22Rv1 (cell line): Measurements from ENCODE around the gene DZIP3.
"Not testable (repeated sequence)": the region's sequence is repeated elsewhere in the genome, so short reads cannot be mapped to it uniquely, and the experiment has no call there.

Experiments
- H3K27ac ChIP-seq: fragments of 450-650 bp; 2 replicates; pipeline ENCODE4 v1.5.1; 2017
- CTCF ChIP-seq: fragments of 450-650 bp; IDR thresholded peaks from 2 replicates; pipeline ENCODE4 v1.5.1; 2017; ENCODE audit warnings: mild to moderate bottlenecking
- ZFX ChIP-seq: fragments of 450-650 bp; IDR thresholded peaks from 2 replicates; pipeline ENCODE4 v1.6.1; 2017; ENCODE audit warnings: antibody characterized with exemption, borderline replicate concordance

DZIP3 gene

GRCh38 chr3:108620250-108620649 lies 30.7 kb downstream of the DZIP3 start:
- TF ChIP-seq ZFX (no peak), CTCF (no peak)
- no peak overlapping the region for H3K27ac ChIP-seq

- TF ChIP-seq ZFX = no peak
- TF ChIP-seq CTCF = no peak
- H3K27ac ChIP-seq = no peak overlapping the region
Measured at GRCh38 chr3:108623504-108623903, 34.0 kb downstream of the DZIP3 start.

GRCh38 chr3:108629974-108630373 lies 40.5 kb downstream of the DZIP3 start:
- H3K27ac ChIP-seq = 0 out of 2 replicates have a peak overlapping the region, but pooled peaks have one; percentile 2
- TF ChIP-seq CTCF = no peak

GRCh38 chr3:108642526-108642925 lies 53.0 kb downstream of the DZIP3 start:
- TF ChIP-seq ZFX (no peak), CTCF (no peak)
- no peak overlapping the region for H3K27ac ChIP-seq

GRCh38 chr3:108645364-108645763 lies 55.8 kb downstream of the DZIP3 start:
- no peak overlapping the region for H3K27ac ChIP-seq

GRCh38 chr3:108655664-108656063 lies 66.1 kb downstream of the DZIP3 start:
- H3K27ac ChIP-seq = not testable (repeated sequence)

More at GRCh38 chr3:108645364-108645763, 55.8 kb downstream of the DZIP3 start:
- TF ChIP-seq CTCF (no peak), ZFX (no peak)

- TF ChIP-seq CTCF = no peak
- no peak for TF ChIP-seq ZFX
- no peak overlapping the region for H3K27ac ChIP-seq
Measured at GRCh38 chr3:108661699-108662098, 72.2 kb downstream of the DZIP3 start.

GRCh38 chr3:108662142-108662738 lies 72.7 kb downstream of the DZIP3 start:
- H3K27ac ChIP-seq = no peak overlapping the region
- peak; percentile 82 for TF ChIP-seq CTCF
- no peak for TF ChIP-seq ZFX
